ENCODE data around the gene TOM1L1.

- TF ChIP-seq, protein P1, sequence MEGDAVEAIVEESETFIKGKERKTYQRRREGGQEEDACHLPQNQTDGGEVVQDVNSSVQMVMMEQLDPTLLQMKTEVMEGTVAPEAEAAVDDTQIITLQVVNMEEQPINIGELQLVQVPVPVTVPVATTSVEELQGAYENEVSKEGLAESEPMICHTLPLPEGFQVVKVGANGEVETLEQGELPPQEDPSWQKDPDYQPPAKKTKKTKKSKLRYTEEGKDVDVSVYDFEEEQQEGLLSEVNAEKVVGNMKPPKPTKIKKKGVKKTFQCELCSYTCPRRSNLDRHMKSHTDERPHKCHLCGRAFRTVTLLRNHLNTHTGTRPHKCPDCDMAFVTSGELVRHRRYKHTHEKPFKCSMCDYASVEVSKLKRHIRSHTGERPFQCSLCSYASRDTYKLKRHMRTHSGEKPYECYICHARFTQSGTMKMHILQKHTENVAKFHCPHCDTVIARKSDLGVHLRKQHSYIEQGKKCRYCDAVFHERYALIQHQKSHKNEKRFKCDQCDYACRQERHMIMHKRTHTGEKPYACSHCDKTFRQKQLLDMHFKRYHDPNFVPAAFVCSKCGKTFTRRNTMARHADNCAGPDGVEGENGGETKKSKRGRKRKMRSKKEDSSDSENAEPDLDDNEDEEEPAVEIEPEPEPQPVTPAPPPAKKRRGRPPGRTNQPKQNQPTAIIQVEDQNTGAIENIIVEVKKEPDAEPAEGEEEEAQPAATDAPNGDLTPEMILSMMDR (IDR thresholded peaks at IDR 0.05), result no peak
- TF ChIP-seq POLR2A (IDR thresholded peaks at IDR 0.05), result no peak
- no peak for TF ChIP-seq EP300 (IDR thresholded peaks at IDR 0.05)
Measured at GRCh38 chr17:54950116-54950515, 49.5 kb downstream of the TOM1L1 start.
